ENCODE data around the gene C1QTNF6.

Gene C1QTNF6

DNA sequence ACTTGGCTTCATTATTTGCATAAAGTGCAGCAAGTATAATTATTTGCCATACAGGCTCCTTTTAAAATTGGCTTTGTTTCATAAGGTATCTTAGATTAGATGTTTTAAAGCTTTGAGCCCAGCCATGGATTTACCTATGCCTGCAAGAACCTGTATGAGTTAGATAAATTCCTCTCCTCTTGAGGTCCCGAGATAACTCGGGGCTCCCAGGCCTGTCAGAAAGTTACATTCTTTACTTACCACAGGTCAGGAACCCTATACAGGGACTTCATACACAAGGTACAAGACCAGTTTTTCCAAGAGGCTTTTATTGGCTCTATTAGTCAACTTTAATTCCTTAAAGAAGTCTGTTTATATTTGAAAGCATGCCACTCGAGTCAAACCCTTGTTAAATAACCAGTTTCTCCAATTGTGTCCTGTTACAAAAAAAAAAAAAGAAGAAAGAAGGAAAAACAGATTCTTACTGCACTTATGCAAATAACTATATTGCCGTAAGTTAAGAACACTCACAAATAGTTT, 2.3 kb upstream of the C1QTNF6 start:
- no peak for DNase-seq (ENCODE audit: low read depth)

GRCh38 chr22:37188901-37189466, 937 bp upstream of the C1QTNF6 start:
- DNase-seq (ENCODE audit: low read depth), result no peak

- no peak for DNase-seq (ENCODE audit: low read depth)
These were observed 526 bp downstream of the C1QTNF6 start for GRCh38 chr22:37187552-37187890.

GRCh38 chr22:37186997-37187522, 987 bp downstream of the C1QTNF6 start:
- DNase-seq (ENCODE audit: low read depth), result no peak

GRCh38 chr22:37186228-37186996, 1.6 kb downstream of the C1QTNF6 start:
- DNase-seq (ENCODE audit: low read depth), result peak; percentile 33

GRCh38 chr22:37185646-37186227, 2.3 kb downstream of the C1QTNF6 start:
- DNase-seq (ENCODE audit: low read depth), result no peak

DNA sequence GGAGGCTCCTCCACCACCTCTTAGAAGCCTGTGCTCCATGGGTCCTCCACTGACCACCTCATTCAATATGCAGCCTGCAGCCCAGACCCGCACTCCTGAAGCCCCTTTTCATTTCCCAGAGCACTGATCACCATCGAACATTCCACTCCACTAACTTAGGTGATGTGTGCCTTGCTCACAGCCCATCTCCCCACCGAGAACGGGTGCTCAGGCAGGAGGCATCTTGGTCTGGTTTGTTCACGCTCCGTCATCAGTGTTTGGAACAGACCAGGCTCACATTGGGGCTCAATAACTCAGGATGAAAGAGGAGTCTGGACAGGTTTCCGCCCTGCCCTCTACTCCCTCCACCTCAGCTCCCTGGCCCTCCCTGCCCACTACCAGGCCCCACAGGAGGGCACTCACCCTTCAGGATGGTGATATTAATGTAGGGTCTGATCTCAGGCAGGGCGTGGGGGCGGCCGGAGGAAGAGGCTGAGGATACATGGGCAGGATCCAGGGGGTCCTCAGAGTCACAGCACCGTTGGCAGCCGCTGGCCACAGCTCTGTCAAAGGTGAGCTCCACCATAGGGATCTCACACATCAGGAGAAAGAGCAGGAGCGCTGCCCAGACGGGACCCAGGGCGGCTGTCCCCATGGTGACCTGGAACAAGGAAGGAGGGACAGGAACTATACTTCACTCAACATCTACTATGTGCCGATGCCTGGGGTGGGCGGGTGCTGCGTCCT, 3.1 kb downstream of the C1QTNF6 start:
- no peak for DNase-seq (ENCODE audit: low read depth)

DNA sequence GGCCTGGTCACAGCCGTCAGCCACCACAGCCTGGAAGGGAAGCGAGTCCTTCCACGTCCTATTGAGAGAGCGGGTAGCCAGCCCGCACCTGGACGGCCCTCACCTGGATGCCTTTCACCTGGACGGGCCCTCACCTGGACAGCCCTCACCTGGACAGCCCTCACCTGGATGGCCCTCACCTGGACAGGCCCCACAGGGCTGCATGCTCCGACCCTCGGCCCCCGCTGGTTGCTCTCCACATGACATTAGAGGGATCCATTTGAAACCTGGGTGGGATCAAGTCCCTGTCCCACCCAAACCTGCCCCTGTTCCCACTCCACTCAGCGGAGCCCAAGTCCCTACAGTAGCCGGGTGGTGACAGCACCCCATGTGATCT, 3.7 kb downstream of the C1QTNF6 start:
- DNase-seq (ENCODE audit: low read depth), result no peak

- no peak for DNase-seq (ENCODE audit: low read depth)
These were observed 4.3 kb downstream of the C1QTNF6 start for GRCh38 chr22:37183432-37184379.

DNA sequence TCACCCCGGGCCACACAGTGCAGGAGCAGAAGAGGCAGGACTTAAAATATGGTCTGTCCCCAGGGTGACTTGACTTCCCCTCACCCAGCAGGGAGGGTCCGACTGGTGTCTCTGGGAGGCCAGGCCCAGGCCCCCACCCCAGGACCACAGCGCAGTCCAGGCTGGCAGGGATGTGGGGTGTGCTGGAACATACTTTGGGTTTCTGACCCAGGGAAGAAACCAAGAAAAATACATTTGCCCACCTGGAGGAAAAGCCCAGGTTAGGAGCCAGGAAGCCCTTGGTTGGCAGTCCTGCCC, 5.2 kb downstream of the C1QTNF6 start:
- no peak for DNase-seq (ENCODE audit: low read depth)

DNA sequence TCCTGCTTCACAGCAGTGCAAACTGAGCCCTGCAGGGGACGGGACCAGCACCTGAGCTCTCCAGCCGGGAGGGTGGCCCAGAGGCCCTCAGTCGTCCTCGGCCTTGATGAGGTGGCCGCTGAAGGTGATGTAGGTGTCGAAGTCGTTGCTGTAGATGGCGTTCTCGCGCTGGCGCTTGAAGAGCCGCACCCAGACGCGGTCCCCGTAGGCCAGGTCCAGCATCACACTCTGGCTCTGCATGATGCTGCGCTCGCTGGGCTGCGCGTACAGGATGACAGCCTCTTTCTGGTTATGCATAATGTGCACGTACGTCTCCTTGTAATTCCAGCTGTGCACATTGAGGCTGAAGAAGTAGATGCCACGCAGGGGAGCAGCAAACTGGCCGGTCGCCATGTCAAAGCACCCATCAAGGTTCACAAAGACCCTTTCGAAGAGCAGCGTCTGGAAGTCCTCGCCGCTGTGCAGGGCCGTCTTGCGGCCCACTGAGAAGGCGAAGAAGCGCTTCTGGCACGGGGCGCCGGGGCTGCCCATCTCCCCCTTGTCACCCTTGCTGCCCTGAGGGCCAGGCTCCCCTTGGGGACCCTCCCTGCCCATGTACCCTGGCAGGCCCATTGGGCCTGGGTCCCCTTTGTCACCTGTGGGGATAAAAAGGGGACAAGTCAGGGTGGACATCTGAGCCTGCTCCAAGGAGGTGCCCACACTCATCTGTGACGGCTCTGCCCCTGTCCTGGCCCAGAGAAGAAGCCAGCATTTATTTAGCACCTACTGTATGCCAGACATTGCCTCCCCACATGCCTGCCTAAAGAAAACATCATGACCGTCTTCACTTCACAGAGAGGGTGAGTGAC, 5.7 kb downstream of the C1QTNF6 start:
- no peak for DNase-seq (ENCODE audit: low read depth)

GRCh38 chr22:37181681-37182080, 6.4 kb downstream of the C1QTNF6 start:
- DNase-seq (ENCODE audit: low read depth), result no peak

GRCh38 chr22:37180531-37181231, 7.4 kb downstream of the C1QTNF6 start:
- DNase-seq (ENCODE audit: low read depth), result no peak

GRCh38 chr22:37179622-37180420, 8.2 kb downstream of the C1QTNF6 start:
- no peak for DNase-seq (ENCODE audit: low read depth)

GRCh38 chr22:37179126-37179470, 8.9 kb downstream of the C1QTNF6 start:
- DNase-seq (ENCODE audit: low read depth), result no peak

GRCh38 chr22:37178350-37179125, 9.5 kb downstream of the C1QTNF6 start:
- DNase-seq (ENCODE audit: low read depth), result no peak

GRCh38 chr22:37177755-37178154, 10.3 kb downstream of the C1QTNF6 start:
- DNase-seq (ENCODE audit: low read depth), result no peak

GRCh38 chr22:37177221-37177620, 10.8 kb downstream of the C1QTNF6 start:
- no peak for DNase-seq (ENCODE audit: low read depth)

All from activated gamma-delta T cell treated with anti-CD3 and anti-CD28 coated beads, Interleukin-2, amount 50 U/mL, for 16 hours (primary cell).